Measurements from ENCODE around the gene XPO6. TPM values are rescaled to one million over a fixed set of nuclear protein-coding genes. Genes with fewer than 3 reads are reported as not detected.

The XPO6 gene
- total RNA-seq, 1 experiment from 2014 or later, result 124 TPM

- no peak for DNase-seq
- no peak overlapping the region for H3K9ac ChIP-seq (ENCODE audit: extremely low read depth, insufficient read length, low read length)
- H3K4me1 ChIP-seq (ENCODE audit: insufficient read depth, low read length), result no peaks in the 10 kb centered on the region
- H2BK12ac ChIP-seq (ENCODE audit: insufficient read length, low read depth, low read length), result no peak overlapping the region
- no peaks in the 10 kb centered on the region for H3K79me2 ChIP-seq (ENCODE audit: insufficient read depth, low read length)
- no peak overlapping the region for H3K56ac ChIP-seq (ENCODE audit: insufficient read length, low read depth, low read length)
- H2BK5ac ChIP-seq (ENCODE audit: insufficient read length, low read length), result no peak overlapping the region
- H2BK120ac ChIP-seq (ENCODE audit: low read depth, low read length, poor library complexity, severe bottlenecking), result no peak overlapping the region
- H3K14ac ChIP-seq (ENCODE audit: insufficient read depth, low read length), result no peak overlapping the region
- Mint-ChIP-seq H3K4me3 (peak overlapping the region in 1 of 2 experiments; percentile 68; a peak in 3 of 5 replicates), H3K27me3 (ENCODE audit: low read depth) (peaks cover 63% of the 10 kb centered on the region), H3K27ac (no peak overlapping the region), H3K4me1 (peaks cover 5 to 6% of the 10 kb centered on the region in 2 experiments; a peak in 3 of 4 replicates), H3K36me3 (ENCODE audit: insufficient read depth in 1 of 3, low read depth in 3 of 3) (no peaks in the 10 kb centered on the region), H3K9me3 (no peaks in the 10 kb centered on the region)
- no peak overlapping the region for H3K18ac ChIP-seq (ENCODE audit: insufficient read length, low read depth, low read length)
- H3K23ac ChIP-seq (ENCODE audit: insufficient read length, low read depth, low read length), result no peak overlapping the region
- H3K4me2 ChIP-seq (ENCODE audit: insufficient read depth, insufficient read length, low read length), result no peak overlapping the region
- H3K4ac ChIP-seq (ENCODE audit: low read depth, low read length), result no peak overlapping the region
- WGBS (ENCODE audit: extremely low coverage, insufficient read length, low lambda C conversion rate), result no CpG with 5 or more reads among the region's 15 CpGs
- no peak overlapping the region for H4K8ac ChIP-seq (replicated peaks; ENCODE audit: insufficient read length, low read depth, low read length)
- H4K5ac ChIP-seq (ENCODE audit: insufficient read length, low read depth, low read length), result no peak overlapping the region
- no peak overlapping the region for H2AFZ ChIP-seq (ENCODE audit: low read length)
- no peaks in the 10 kb centered on the region for H3K79me1 ChIP-seq (ENCODE audit: insufficient read depth, low read depth, low read length, poor library complexity, severe bottlenecking)
- no peaks in the 10 kb centered on the region for H3K9me3 ChIP-seq (ENCODE audit: control insufficient read depth, low read depth, low read length)
- no peak overlapping the region for H2AK5ac ChIP-seq (ENCODE audit: insufficient read length, low read length)
- H4K20me1 ChIP-seq (ENCODE audit: control insufficient read depth, insufficient read depth, insufficient read length), result no peaks in the 10 kb centered on the region
- TF ChIP-seq, protein P1, sequence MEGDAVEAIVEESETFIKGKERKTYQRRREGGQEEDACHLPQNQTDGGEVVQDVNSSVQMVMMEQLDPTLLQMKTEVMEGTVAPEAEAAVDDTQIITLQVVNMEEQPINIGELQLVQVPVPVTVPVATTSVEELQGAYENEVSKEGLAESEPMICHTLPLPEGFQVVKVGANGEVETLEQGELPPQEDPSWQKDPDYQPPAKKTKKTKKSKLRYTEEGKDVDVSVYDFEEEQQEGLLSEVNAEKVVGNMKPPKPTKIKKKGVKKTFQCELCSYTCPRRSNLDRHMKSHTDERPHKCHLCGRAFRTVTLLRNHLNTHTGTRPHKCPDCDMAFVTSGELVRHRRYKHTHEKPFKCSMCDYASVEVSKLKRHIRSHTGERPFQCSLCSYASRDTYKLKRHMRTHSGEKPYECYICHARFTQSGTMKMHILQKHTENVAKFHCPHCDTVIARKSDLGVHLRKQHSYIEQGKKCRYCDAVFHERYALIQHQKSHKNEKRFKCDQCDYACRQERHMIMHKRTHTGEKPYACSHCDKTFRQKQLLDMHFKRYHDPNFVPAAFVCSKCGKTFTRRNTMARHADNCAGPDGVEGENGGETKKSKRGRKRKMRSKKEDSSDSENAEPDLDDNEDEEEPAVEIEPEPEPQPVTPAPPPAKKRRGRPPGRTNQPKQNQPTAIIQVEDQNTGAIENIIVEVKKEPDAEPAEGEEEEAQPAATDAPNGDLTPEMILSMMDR (conservative IDR thresholded peaks at IDR 0.05), result no peak
- H3K27me3 ChIP-seq (ENCODE audit: insufficient read depth, low read length), result peaks cover 18% of the 10 kb centered on the region; the same call in 1 of the 2 replicates
- H4K91ac ChIP-seq (ENCODE audit: insufficient read length, low read depth, low read length), result no peak overlapping the region
- H2BK20ac ChIP-seq (ENCODE audit: low read depth, low read length, poor library complexity, severe bottlenecking), result no peak overlapping the region
- no peak overlapping the region for H2BK15ac ChIP-seq (ENCODE audit: low read depth, low read length)
- H3T11ph ChIP-seq (ENCODE audit: low read length), result no peak overlapping the region
- no peak overlapping the region for H3K27ac ChIP-seq (ENCODE audit: insufficient read length, low read depth, low read length)
- H3K23me2 ChIP-seq (ENCODE audit: insufficient read length, low read depth, low read length, poor library complexity, severe bottlenecking), result peaks cover 5% of the 10 kb centered on the region
These were observed 147.0 kb downstream of the XPO6 start for GRCh38 chr16:28064706-28065249.

Data from H9 (cell line).